ENCODE data around the gene PDE4D. TPM values are rescaled to one million over a fixed set of nuclear protein-coding genes. Genes with fewer than 3 reads are reported as not detected.

The PDE4D gene
- total RNA-seq, 5 donors from 2014 or later (not counting 1 experiment from before 2014, with no cell fraction given), result 45.1 to 136 (median 64.9) TPM

DNA sequence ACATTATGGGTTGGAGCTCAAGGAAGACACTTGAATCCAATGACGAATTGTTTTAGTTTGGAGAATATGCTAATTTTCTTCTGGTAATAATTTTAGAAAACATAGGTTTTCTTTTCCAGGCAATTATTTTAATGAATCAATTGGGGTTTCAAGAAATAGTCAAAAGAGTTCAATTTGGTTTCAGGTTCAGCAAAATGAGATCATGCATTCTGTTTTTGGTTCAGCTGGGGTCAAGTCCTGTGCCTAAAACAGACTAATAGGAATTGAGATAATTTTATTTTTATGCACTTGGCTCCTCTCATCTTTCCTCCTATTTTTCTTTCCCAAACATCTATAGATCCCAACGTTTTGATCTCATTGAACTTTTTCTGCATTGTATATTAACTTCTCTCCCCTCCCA is 713.8 kb downstream of the PDE4D start:
- H3K4me3 Mint-ChIP-seq, result no peak overlapping the region
- WGBS (ENCODE audit: insufficient coverage), result 71% methylated on average over 1 of the region's 2 CpGs
- Histone ChIP-seq H3K27me3 (replicated peaks in 1 of 2; ENCODE audit: control insufficient read depth in 2 of 2, extremely low read depth in 1 of 2, insufficient read depth in 2 of 2, low read length in 1 of 2) (no peaks in the 10 kb centered on the region), H3K36me3 (ENCODE audit: control insufficient read depth in 2 of 2, extremely low read depth in 1 of 2, insufficient read depth in 1 of 2, low read length in 1 of 2) (no peaks in the 10 kb centered on the region), H3K4me3 (ENCODE audit: control insufficient read depth in 1 of 2, extremely low read depth in 1 of 2, low read length in 1 of 2) (no peak overlapping the region), H3K27ac (ENCODE audit: low read length) (no peak overlapping the region), H3K4me1 (ENCODE audit: control insufficient read depth in 1 of 2, extremely low read depth in 1 of 2, insufficient read depth in 2 of 2, low read length in 2 of 2) (no peaks in the 10 kb centered on the region), H3K9me3 (no peaks in the 10 kb centered on the region)
- DNase-seq (no peak), ATAC-seq (replicated peaks in 1 of 4) (no peak)
- no peaks in the 10 kb centered on the region for H3K27me3 Mint-ChIP-seq
- H3K36me3 Mint-ChIP-seq, result no peaks in the 10 kb centered on the region
- peaks cover 0 to 4% (median 0%) of the 10 kb centered on the region in 3 donors for H3K4me1 Mint-ChIP-seq
- ChIA-PET POLR2A (no interaction called here), CTCF (interaction anchor here in 1 of 2 donors (0.6 to 2.0 kb wide), 4 partner anchors 10 to 294 kb away, joined by 3 to 6 read pairs (median 4); no protein-coding TSS in a partner anchor)
- H3K27ac Mint-ChIP-seq, result no peak overlapping the region
- H3K9me3 Mint-ChIP-seq, result no peaks in the 10 kb centered on the region

DNA sequence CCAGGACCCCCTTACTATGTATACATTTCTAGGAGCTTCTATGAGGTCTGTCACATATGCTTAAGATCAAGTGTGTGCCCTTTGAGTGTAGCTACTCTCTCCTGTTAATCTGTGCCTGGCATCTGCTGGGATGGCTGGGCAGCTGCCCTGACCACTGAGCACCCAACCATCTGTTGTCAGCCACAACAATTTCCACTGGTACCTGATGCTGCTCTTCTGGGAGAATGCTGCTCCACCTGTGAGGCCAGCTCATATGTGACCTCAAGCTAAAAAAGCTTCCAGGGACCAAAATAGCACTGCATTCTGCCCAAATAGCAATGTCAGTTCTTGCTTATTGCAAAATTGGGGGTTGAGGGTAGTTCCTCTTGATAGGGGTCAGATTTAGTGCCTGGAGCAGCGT is 715.0 kb downstream of the PDE4D start:
- WGBS (ENCODE audit: insufficient coverage), result 100% methylated on average over 1 of the region's 1 CpG
- H3K4me3 Mint-ChIP-seq, result no peak overlapping the region
- no peaks in the 10 kb centered on the region for H3K36me3 Mint-ChIP-seq
- H3K4me1 ChIP-seq (ENCODE audit: control insufficient read depth in 1 of 2, extremely low read depth in 1 of 2, insufficient read depth in 2 of 2, low read length in 2 of 2), result peaks cover 0 to 2% of the 10 kb centered on the region in 2 experiments
- H3K27ac Mint-ChIP-seq, result no peak overlapping the region
- H3K27me3 ChIP-seq (replicated peaks in 1 of 2; ENCODE audit: control insufficient read depth in 2 of 2, extremely low read depth in 1 of 2, insufficient read depth in 2 of 2, low read length in 1 of 2), result no peaks in the 10 kb centered on the region
- ATAC-seq (replicated peaks in 1 of 4) (no peak), DNase-seq (no peak)
- H3K9me3 Mint-ChIP-seq, result no peaks in the 10 kb centered on the region
- CTCF ChIA-PET, result interaction anchor here (0.5 to 0.6 kb wide), 2 partner anchors 283 to 287 kb away, joined by 3 to 5 read pairs; no protein-coding TSS in a partner anchor
- H3K4me1 Mint-ChIP-seq, result peaks cover 0 to 8% (median 4%) of the 10 kb centered on the region in 3 donors
- no peak overlapping the region for H3K27ac ChIP-seq (ENCODE audit: low read length)
- POLR2A ChIA-PET, result no interaction called here
- H3K36me3 ChIP-seq (ENCODE audit: control insufficient read depth in 2 of 2, extremely low read depth in 1 of 2, insufficient read depth in 1 of 2, low read length in 1 of 2), result no peaks in the 10 kb centered on the region
- H3K9me3 ChIP-seq, result no peaks in the 10 kb centered on the region
- no peaks in the 10 kb centered on the region for H3K27me3 Mint-ChIP-seq
- H3K4me3 ChIP-seq (ENCODE audit: control insufficient read depth in 1 of 2, extremely low read depth in 1 of 2, low read length in 1 of 2), result no peak overlapping the region

DNA sequence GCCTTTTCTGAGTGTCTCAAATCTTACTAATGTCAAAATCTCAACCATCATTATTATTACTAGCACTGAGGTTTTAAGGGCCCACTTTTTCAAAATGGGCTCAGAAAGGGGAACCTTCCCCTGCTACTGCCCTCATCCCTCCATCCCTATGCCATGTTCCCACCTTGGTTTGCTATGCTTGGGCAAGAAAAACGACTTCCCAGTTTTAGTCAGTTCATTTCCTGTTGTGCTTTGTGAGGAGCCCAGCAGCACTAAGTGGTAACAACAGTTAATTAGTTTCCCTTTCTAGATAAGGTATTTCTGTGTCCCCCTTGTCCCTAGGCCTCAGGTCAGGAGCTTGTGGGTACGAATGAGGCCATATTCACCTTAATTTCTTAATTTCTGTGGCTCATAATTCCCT is 715.5 kb downstream of the PDE4D start:
- CTCF ChIA-PET, result interaction anchor here in 1 of 2 donors (1.6 kb wide), 1 partner anchor 143 kb away, joined by 4 read pairs; no protein-coding TSS in a partner anchor
- no peak overlapping the region for H3K27ac Mint-ChIP-seq
- no peak for ATAC-seq (replicated peaks in 1 of 4)

DNA sequence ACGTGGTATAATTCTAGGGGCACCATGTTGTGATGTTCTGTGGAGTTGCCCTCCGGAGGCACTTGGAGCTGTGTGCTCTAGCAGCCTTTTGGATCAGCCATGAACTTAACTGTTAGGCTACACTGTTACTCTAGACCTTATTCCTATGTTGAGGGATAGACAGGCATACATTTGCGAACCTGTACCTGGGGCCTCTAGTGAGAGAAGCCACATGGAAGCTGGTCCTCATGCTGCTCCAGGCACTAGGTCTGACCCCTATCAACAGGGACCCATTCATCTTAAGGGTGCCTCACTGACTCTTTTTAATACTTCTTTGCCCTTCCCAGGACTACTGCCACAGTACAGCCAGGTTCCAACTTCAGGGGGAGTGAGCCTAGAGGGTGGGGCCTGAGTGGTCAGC is 715.9 kb downstream of the PDE4D start:
- H3K36me3 ChIP-seq (ENCODE audit: control insufficient read depth in 2 of 2, extremely low read depth in 1 of 2, insufficient read depth in 1 of 2, low read length in 1 of 2), result no peaks in the 10 kb centered on the region
- no peak for DNase-seq
- Mint-ChIP-seq H3K4me1 (peaks cover 0 to 8% (median 4%) of the 10 kb centered on the region in 3 donors), H3K9me3 (no peaks in the 10 kb centered on the region), H3K27ac (no peak overlapping the region), H3K36me3 (no peaks in the 10 kb centered on the region), H3K27me3 (no peaks in the 10 kb centered on the region), H3K4me3 (no peak overlapping the region)
- H3K27me3 ChIP-seq (replicated peaks in 1 of 2; ENCODE audit: control insufficient read depth in 2 of 2, extremely low read depth in 1 of 2, insufficient read depth in 2 of 2, low read length in 1 of 2), result no peaks in the 10 kb centered on the region
- peaks cover 0 to 2% of the 10 kb centered on the region in 2 experiments for H3K4me1 ChIP-seq (ENCODE audit: control insufficient read depth in 1 of 2, extremely low read depth in 1 of 2, insufficient read depth in 2 of 2, low read length in 2 of 2)
- no peak for ATAC-seq (replicated peaks in 1 of 4)
- POLR2A ChIA-PET, result no interaction called here
- no peaks in the 10 kb centered on the region for H3K9me3 ChIP-seq
- H3K27ac ChIP-seq (ENCODE audit: low read length), result no peak overlapping the region
- WGBS (ENCODE audit: insufficient coverage), result 80% methylated on average over 2 of the region's 3 CpGs
- H3K4me3 ChIP-seq (ENCODE audit: control insufficient read depth in 1 of 2, extremely low read depth in 1 of 2, low read length in 1 of 2), result no peak overlapping the region
- CTCF ChIA-PET, result interaction anchor here in 1 of 2 donors (1.6 kb wide), 1 partner anchor 142 kb away, joined by 4 read pairs; no protein-coding TSS in a partner anchor

More for the DNA sequence above, 715.5 kb downstream of the PDE4D start:
- Histone ChIP-seq H3K9me3 (no peaks in the 10 kb centered on the region), H3K36me3 (ENCODE audit: control insufficient read depth in 2 of 2, extremely low read depth in 1 of 2, insufficient read depth in 1 of 2, low read length in 1 of 2) (no peaks in the 10 kb centered on the region), H3K27ac (ENCODE audit: low read length) (no peak overlapping the region), H3K4me3 (ENCODE audit: control insufficient read depth in 1 of 2, extremely low read depth in 1 of 2, low read length in 1 of 2) (no peak overlapping the region), H3K4me1 (ENCODE audit: control insufficient read depth in 1 of 2, extremely low read depth in 1 of 2, insufficient read depth in 2 of 2, low read length in 2 of 2) (peaks cover 0 to 2% of the 10 kb centered on the region in 2 experiments), H3K27me3 (replicated peaks in 1 of 2; ENCODE audit: control insufficient read depth in 2 of 2, extremely low read depth in 1 of 2, insufficient read depth in 2 of 2, low read length in 1 of 2) (no peaks in the 10 kb centered on the region)
- WGBS (ENCODE audit: insufficient coverage), result no CpG with 5 or more reads among the region's 2 CpGs
- no peaks in the 10 kb centered on the region for H3K27me3 Mint-ChIP-seq
- peaks cover 0 to 8% (median 4%) of the 10 kb centered on the region in 3 donors for H3K4me1 Mint-ChIP-seq
- H3K9me3 Mint-ChIP-seq, result no peaks in the 10 kb centered on the region
- POLR2A ChIA-PET, result no interaction called here
- no peaks in the 10 kb centered on the region for H3K36me3 Mint-ChIP-seq
- no peak for DNase-seq
- no peak overlapping the region for H3K4me3 Mint-ChIP-seq

DNA sequence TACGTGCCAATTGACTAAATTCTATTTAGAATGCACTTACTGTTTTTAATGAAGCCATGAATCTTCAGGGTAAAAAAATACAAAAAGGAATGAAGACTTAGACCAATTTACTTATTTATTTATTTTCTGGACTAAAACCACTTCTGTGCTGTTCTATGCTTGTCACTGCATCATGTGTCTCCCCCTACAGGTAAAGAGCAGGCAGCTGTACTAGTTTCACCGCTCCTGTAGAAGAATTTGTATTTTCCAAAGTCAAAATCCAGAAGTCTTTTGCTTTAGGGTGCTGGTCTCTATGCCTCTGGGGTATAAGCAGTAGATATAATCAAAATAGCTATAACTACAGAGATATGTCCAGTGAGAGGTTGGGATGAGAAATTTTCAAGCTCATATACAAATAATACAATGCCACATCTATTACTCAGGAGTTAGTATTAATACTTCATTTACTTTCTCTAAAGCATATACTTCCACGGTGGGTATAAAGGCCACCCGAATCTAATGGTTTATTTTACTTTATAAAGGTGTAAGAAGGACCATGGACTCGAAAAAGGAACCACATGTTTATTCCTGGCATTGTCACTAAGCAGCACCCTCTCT is 719.2 kb downstream of the PDE4D start:
- H3K9me3 ChIP-seq, result no peaks in the 10 kb centered on the region
- WGBS (ENCODE audit: insufficient coverage), result no CpG with 5 or more reads among the region's 5 CpGs
- POLR2A ChIA-PET, result interaction anchor here (0.6 to 1.5 kb wide), 2 partner anchors 135 to 138 kb away, joined by 3 to 4 read pairs; no protein-coding TSS in a partner anchor
- no peak overlapping the region for H3K4me3 Mint-ChIP-seq
- ATAC-seq (replicated peaks in 1 of 4) (peak; percentile 69 to 86 (median 78)), DNase-seq (peak in 27 of 35 experiments; percentile 2 to 78 (median 19))
- CTCF ChIA-PET, result interaction anchor here (0.7 to 4.7 kb wide), 27 partner anchors 11 to 292 kb away, joined by 3 to 86 read pairs (median 9); no protein-coding TSS in a partner anchor
- no peaks in the 10 kb centered on the region for H3K27me3 ChIP-seq (replicated peaks in 1 of 2; ENCODE audit: control insufficient read depth in 2 of 2, extremely low read depth in 1 of 2, insufficient read depth in 2 of 2, low read length in 1 of 2)
- no peaks in the 10 kb centered on the region for H3K27me3 Mint-ChIP-seq
- H3K27ac Mint-ChIP-seq, result no peak overlapping the region
- peaks cover 0 to 2% of the 10 kb centered on the region in 2 experiments for H3K4me1 ChIP-seq (ENCODE audit: control insufficient read depth in 1 of 2, extremely low read depth in 1 of 2, insufficient read depth in 2 of 2, low read length in 2 of 2)
- H3K27ac ChIP-seq (ENCODE audit: low read length), result no peak overlapping the region
- no peaks in the 10 kb centered on the region for H3K9me3 Mint-ChIP-seq
- no peak overlapping the region for H3K4me3 ChIP-seq (ENCODE audit: control insufficient read depth in 1 of 2, extremely low read depth in 1 of 2, low read length in 1 of 2)
- peaks cover 5 to 9% (median 8%) of the 10 kb centered on the region in 3 donors for H3K4me1 Mint-ChIP-seq
- H3K36me3 ChIP-seq (ENCODE audit: control insufficient read depth in 2 of 2, extremely low read depth in 1 of 2, insufficient read depth in 1 of 2, low read length in 1 of 2), result no peaks in the 10 kb centered on the region
- H3K36me3 Mint-ChIP-seq, result no peaks in the 10 kb centered on the region

DNA sequence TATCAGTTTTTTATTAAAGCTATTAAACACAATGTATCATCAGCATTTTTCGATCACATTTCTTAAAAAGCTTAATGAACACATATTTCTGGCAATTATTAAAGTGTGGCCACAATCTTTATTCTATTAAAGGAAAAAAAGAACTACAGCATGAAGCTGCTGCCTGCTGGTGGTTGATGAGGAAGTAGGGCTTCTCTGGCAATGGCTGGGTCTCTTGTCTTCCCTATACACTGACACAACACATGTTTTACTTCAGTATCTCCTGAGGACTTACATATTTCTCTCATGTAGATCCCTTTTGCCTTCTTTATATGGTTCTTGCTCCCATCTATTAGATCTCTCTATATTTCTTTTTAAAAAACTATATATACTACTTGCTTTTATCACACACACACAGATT is 719.9 kb downstream of the PDE4D start:
- no peaks in the 10 kb centered on the region for H3K9me3 Mint-ChIP-seq
- POLR2A ChIA-PET, result interaction anchor here in 1 of 2 donors (0.6 to 1.5 kb wide), 2 partner anchors 28 to 137 kb away, joined by 4 read pairs; no protein-coding TSS in a partner anchor

More for the DNA sequence above, 719.9 kb downstream of the PDE4D start:
- H3K4me1 ChIP-seq (ENCODE audit: control insufficient read depth in 1 of 2, extremely low read depth in 1 of 2, insufficient read depth in 2 of 2, low read length in 2 of 2), result peaks cover 0 to 2% of the 10 kb centered on the region in 2 experiments
- H3K36me3 ChIP-seq (ENCODE audit: control insufficient read depth in 2 of 2, extremely low read depth in 1 of 2, insufficient read depth in 1 of 2, low read length in 1 of 2), result no peaks in the 10 kb centered on the region
- no peak for DNase-seq
- no peaks in the 10 kb centered on the region for H3K36me3 Mint-ChIP-seq
- H3K27me3 Mint-ChIP-seq, result no peaks in the 10 kb centered on the region
- no peak overlapping the region for H3K4me3 ChIP-seq (ENCODE audit: control insufficient read depth in 1 of 2, extremely low read depth in 1 of 2, low read length in 1 of 2)
- CTCF ChIA-PET, result interaction anchor here (0.6 to 4.7 kb wide), 31 partner anchors 8 to 291 kb away, joined by 3 to 86 read pairs (median 9); no protein-coding TSS in a partner anchor
- no peaks in the 10 kb centered on the region for H3K27me3 ChIP-seq (replicated peaks in 1 of 2; ENCODE audit: control insufficient read depth in 2 of 2, extremely low read depth in 1 of 2, insufficient read depth in 2 of 2, low read length in 1 of 2)
- peaks cover 5 to 9% (median 8%) of the 10 kb centered on the region in 3 donors for H3K4me1 Mint-ChIP-seq
- WGBS (ENCODE audit: insufficient coverage), result no CpG with 5 or more reads among the region's 1 CpG
- peak in 1 of 4 experiments; percentile 48 for ATAC-seq (replicated peaks in 1 of 4)
- H3K27ac ChIP-seq (ENCODE audit: low read length), result no peak overlapping the region
- H3K27ac Mint-ChIP-seq, result no peak overlapping the region
- H3K9me3 ChIP-seq, result no peaks in the 10 kb centered on the region
- H3K4me3 Mint-ChIP-seq, result no peak overlapping the region
